Fibroblast of pulmonary artery (primary cell): ENCODE data around the gene CFAP52.

Source experiments
- DNase-seq: peaks from one replicate; pipeline ENCODE4 v3.0.0-alpha.2; 2010; ENCODE audit warnings: low read depth
- H3K4me3 ChIP-seq: replicated peaks from 2 replicates; pipeline ENCODE4 v1.5.1; 2011; ENCODE audit warnings: low read depth, mild to moderate bottlenecking, control low read depth, low read length, moderate library complexity
- CTCF ChIP-seq: IDR thresholded peaks from 2 replicates; pipeline ENCODE4 v1.5.1; 2011; ENCODE audit warnings: mild to moderate bottlenecking, control low read depth, low read length, inconsistent platforms; ENCODE audit errors: missing control alignments

The CFAP52 gene

GRCh38 chr17:9536061-9536460 lies 40.4 kb upstream of the CFAP52 start:
- DNase-seq: no peak
- no peak for TF ChIP-seq CTCF
- H3K4me3 ChIP-seq: no peak overlapping the region

GRCh38 chr17:9537177-9537776 lies 39.2 kb upstream of the CFAP52 start:
- no peak overlapping the region for H3K4me3 ChIP-seq
- no peak for DNase-seq
- TF ChIP-seq CTCF: no peak

- no peak overlapping the region for H3K4me3 ChIP-seq
- no peak for DNase-seq
- TF ChIP-seq CTCF: no peak
These were observed 37.8 kb upstream of the CFAP52 start for GRCh38 chr17:9538626-9539025.

- no peak overlapping the region for H3K4me3 ChIP-seq
- no peak for TF ChIP-seq CTCF
- no peak for DNase-seq
These were observed 34.7 kb upstream of the CFAP52 start for GRCh38 chr17:9541718-9542117.

GRCh38 chr17:9544221-9544620 lies 32.2 kb upstream of the CFAP52 start:
- no peak for TF ChIP-seq CTCF
- H3K4me3 ChIP-seq: no peak overlapping the region
- DNase-seq: peak; percentile 20

GRCh38 chr17:9549215-9549614 lies 27.2 kb upstream of the CFAP52 start:
- no peak overlapping the region for H3K4me3 ChIP-seq
- DNase-seq: no peak
- no peak for TF ChIP-seq CTCF

- no peak for DNase-seq
- no peak for TF ChIP-seq CTCF
- H3K4me3 ChIP-seq: no peak overlapping the region
These were observed 23.3 kb upstream of the CFAP52 start for GRCh38 chr17:9553181-9553580.
